SK-N-SH treated with all-trans-retinoic acid at 6 μM for 48 hours (cell line): ENCODE data around the gene C2CD4B.

Experiments
- ATAC-seq: fragments of 200-7000 bp; cut with Tn5 transposase; 3 replicates; pipeline ENCODE4 v1.9.1; 2020; ENCODE audit warnings: mild to moderate bottlenecking, moderate library complexity
- ARNTL ChIP-seq: fragments of 450-650 bp; formaldehyde crosslinking; IDR thresholded peaks from 2 replicates; pipeline ENCODE4 v1.5.0; 2020; ENCODE audit warnings: low read depth, mild to moderate bottlenecking, moderate library complexity, borderline replicate concordance
- BACH2 ChIP-seq: fragments of 250-450 bp; sonication (Bioruptor Pico); IDR thresholded peaks from 2 replicates; pipeline ENCODE4 v1.9.0; 2021; ENCODE audit warnings: mild to moderate bottlenecking, borderline replicate concordance
- CSDC2 ChIP-seq: fragments of 250-450 bp; sonication (Bioruptor Pico); IDR thresholded peaks from 2 replicates; pipeline ENCODE4 v1.5.0; 2020; ENCODE audit warnings: mild to moderate bottlenecking, moderate library complexity
- CSRNP3 ChIP-seq: fragments of 250-450 bp; sonication (Bioruptor Pico); IDR thresholded peaks from 2 replicates; pipeline ENCODE4 v1.5.1; 2021; ENCODE audit warnings: mild to moderate bottlenecking, moderate library complexity
- ESRRG ChIP-seq: fragments of 250-450 bp; sonication (Bioruptor Pico); IDR thresholded peaks from 2 replicates; pipeline ENCODE4 v1.6.1; 2021; ENCODE audit warnings: mild to moderate bottlenecking
- GLIS3 ChIP-seq: fragments of 250-450 bp; sonication (Bioruptor Pico); IDR thresholded peaks from 2 replicates; pipeline ENCODE4 v1.5.0; 2020; ENCODE audit warnings: mild to moderate bottlenecking, moderate library complexity
- ISL1 ChIP-seq: fragments of 250-450 bp; sonication (Bioruptor Pico); IDR thresholded peaks from 2 replicates; pipeline ENCODE4 v2.1.2; 2022; ENCODE audit warnings: mild to moderate bottlenecking, moderate library complexity
- OSR1 ChIP-seq: fragments of 250-450 bp; sonication (Bioruptor Pico); IDR thresholded peaks from 2 replicates; pipeline ENCODE4 v1.8.0; 2022; ENCODE audit warnings: moderate library complexity, mild to moderate bottlenecking, inconsistent platforms
- POU6F1 ChIP-seq: fragments of 250-450 bp; sonication (Bioruptor Pico); IDR thresholded peaks from 2 replicates; pipeline ENCODE4 v1.8.0; 2021; ENCODE audit warnings: low read depth, mild to moderate bottlenecking, moderate library complexity, borderline replicate concordance
- PPARA ChIP-seq: fragments of 250-450 bp; sonication (Bioruptor Pico); IDR thresholded peaks from 2 replicates; pipeline ENCODE4 v1.5.0; 2020; ENCODE audit warnings: mild to moderate bottlenecking, borderline replicate concordance
- RARB ChIP-seq: fragments of 250-450 bp; sonication (Bioruptor Pico); IDR thresholded peaks from 2 replicates; pipeline ENCODE4 v1.8.0; 2021; ENCODE audit warnings: mild to moderate bottlenecking, moderate library complexity
- SNAI2 ChIP-seq: fragments of 250-450 bp; sonication (Bioruptor Pico); IDR thresholded peaks from 2 replicates; pipeline ENCODE4 v1.5.0; 2020; ENCODE audit warnings: mild to moderate bottlenecking, moderate library complexity
- TCF4 ChIP-seq: fragments of 250-450 bp; sonication (Bioruptor Pico); IDR thresholded peaks from 2 replicates; pipeline ENCODE4 v1.8.0; 2021; ENCODE audit warnings: mild to moderate bottlenecking, moderate library complexity, borderline replicate concordance
- TOX ChIP-seq: fragments of 250-450 bp; sonication (Bioruptor Pico); IDR thresholded peaks from 2 replicates; pipeline ENCODE4 v1.8.0; 2021; ENCODE audit warnings: mild to moderate bottlenecking, moderate library complexity, borderline replicate concordance
- TSHZ2 ChIP-seq: fragments of 250-450 bp; sonication (Bioruptor Pico); IDR thresholded peaks from 2 replicates; pipeline ENCODE4 v1.5.0; 2020; ENCODE audit warnings: mild to moderate bottlenecking, moderate library complexity
- ZC3H10 ChIP-seq: fragments of 250-450 bp; sonication (Bioruptor Pico); IDR thresholded peaks from 2 replicates; pipeline ENCODE4 v1.5.1; 2021; ENCODE audit warnings: mild to moderate bottlenecking, moderate library complexity
- ZFP3 ChIP-seq: fragments of 250-450 bp; sonication (Bioruptor Pico); IDR thresholded peaks from 2 replicates; pipeline ENCODE4 v1.5.0; 2020; ENCODE audit warnings: mild to moderate bottlenecking, moderate library complexity
- ZFP30 ChIP-seq: fragments of 450-650 bp; formaldehyde crosslinking; IDR thresholded peaks from 2 replicates; pipeline ENCODE4 v1.5.0; 2022; ENCODE audit warnings: mild to moderate bottlenecking, moderate library complexity
- ZNF565 ChIP-seq: fragments of 450-650 bp; formaldehyde crosslinking; conservative IDR thresholded peaks from 2 replicates; pipeline ENCODE4 v1.5.0; 2020; ENCODE audit warnings: low read depth, mild to moderate bottlenecking, moderate library complexity
- ZNF70 ChIP-seq: fragments of 450-650 bp; formaldehyde crosslinking; IDR thresholded peaks from 2 replicates; pipeline ENCODE4 v1.5.0; 2020; ENCODE audit warnings: mild to moderate bottlenecking, moderate library complexity

The C2CD4B gene

GRCh38 chr15:62211348-62211747 lies 46.3 kb upstream of the C2CD4B start (continued):
- TF ChIP-seq ESRRG (CRISPR knock-in tag) (no peak), SNAI2 (CRISPR knock-in tag) (no peak), TOX (no peak), PPARA (no peak), BACH2 (CRISPR knock-in tag) (no peak), CSRNP3 (no peak), TSHZ2 (CRISPR knock-in tag) (no peak), TCF4 (CRISPR knock-in tag) (no peak), ZC3H10 (CRISPR knock-in tag) (no peak)

- ATAC-seq = no peak
- TF ChIP-seq ZC3H10 (CRISPR knock-in tag) = no peak
- TF ChIP-seq SNAI2 (CRISPR knock-in tag) = no peak
- no peak for TF ChIP-seq CSDC2 (CRISPR knock-in tag)
- no peak for TF ChIP-seq OSR1 (CRISPR knock-in tag)
- no peak for TF ChIP-seq TSHZ2 (CRISPR knock-in tag)
- no peak for TF ChIP-seq PPARA
- no peak for TF ChIP-seq POU6F1 (CRISPR knock-in tag)
- TF ChIP-seq TOX = no peak
- TF ChIP-seq ZNF70 (CRISPR knock-in tag) = no peak
- no peak for TF ChIP-seq ZNF565 (CRISPR knock-in tag)
- TF ChIP-seq TCF4 (CRISPR knock-in tag) = no peak
These were observed 44.7 kb upstream of the C2CD4B start for GRCh38 chr15:62209821-62210220.

- TF ChIP-seq GLIS3 (no peak), ARNTL (CRISPR knock-in tag) (no peak), OSR1 (CRISPR knock-in tag) (no peak), BACH2 (CRISPR knock-in tag) (no peak), ZFP3 (CRISPR knock-in tag) (no peak), RARB (no peak), CSDC2 (CRISPR knock-in tag) (no peak)
- ATAC-seq = no peak
These were observed 44.2 kb upstream of the C2CD4B start for GRCh38 chr15:62209322-62209721.

GRCh38 chr15:62208884-62209283 lies 43.8 kb upstream of the C2CD4B start:
- no peak for ATAC-seq
- TF ChIP-seq SNAI2 (CRISPR knock-in tag) (no peak), OSR1 (CRISPR knock-in tag) (no peak), ZC3H10 (CRISPR knock-in tag) (no peak), PPARA (no peak), BACH2 (CRISPR knock-in tag) (no peak), ISL1 (CRISPR knock-in tag) (no peak), TSHZ2 (CRISPR knock-in tag) (no peak), POU6F1 (CRISPR knock-in tag) (no peak), RARB (no peak), ZFP30 (CRISPR knock-in tag) (no peak), ESRRG (CRISPR knock-in tag) (no peak), TCF4 (CRISPR knock-in tag) (no peak), CSDC2 (CRISPR knock-in tag) (no peak)
